GM12874 (cell line): Measurements from ENCODE around the gene SLC24A3.

Experiments
- CTCF ChIP-seq: IDR thresholded peaks from 2 replicates; pipeline ENCODE4 v1.5.1; 2011; ENCODE audit warnings: low read depth, mild to moderate bottlenecking, control low read depth, low read length, moderate library complexity; ENCODE audit not compliant: insufficient read depth

Gene SLC24A3

GRCh38 chr20:19524691-19525090, 312.2 kb downstream of the SLC24A3 start:
- TF ChIP-seq CTCF: no peak

GRCh38 chr20:19527509-19527908, 315.1 kb downstream of the SLC24A3 start:
- TF ChIP-seq CTCF: no peak

GRCh38 chr20:19528286-19529030, 316.0 kb downstream of the SLC24A3 start:
- TF ChIP-seq CTCF: no peak

GRCh38 chr20:19530006-19530405, 317.6 kb downstream of the SLC24A3 start:
- no peak for TF ChIP-seq CTCF

- TF ChIP-seq CTCF: no peak
These were observed 319.0 kb downstream of the SLC24A3 start for GRCh38 chr20:19531446-19531845.

- TF ChIP-seq CTCF: no peak
These were observed 326.1 kb downstream of the SLC24A3 start for GRCh38 chr20:19538556-19538955.

GRCh38 chr20:19539191-19539590, 326.7 kb downstream of the SLC24A3 start:
- no peak for TF ChIP-seq CTCF
